Omental fat pad (tissue), 4 donors: ENCODE measurements around the gene ARHGEF4. TPM values are rescaled to one million over a fixed set of nuclear protein-coding genes. Genes with fewer than 3 reads are reported as not detected.

Experiments used
- ATAC-seq: fragments of 150-250 bp; one replicate; pipeline ENCODE4 v1.9.1; 2016; ENCODE audit warnings: mild to moderate bottlenecking, moderate library complexity; ENCODE audit not compliant: low FRiP score
- DNase-seq: peaks from one replicate; pipeline ENCODE4 v3.0.0-alpha.2; 2019; ENCODE audit warnings: low spot score
- total RNA-seq, 4 donors: library from RNA; depleted of rRNA; stranded (reverse); fragments of >200 nt; gene quantifications; one replicate each; pipeline ENCODE4 v1.1.0, GENCODE V29; 2016
- TF ChIP-seq, protein P1 (sequence below), 3 donors: fragments of 450-650 bp; IDR thresholded peaks; one replicate each; pipeline ENCODE4 v1.5.1; 2016 to 2017; ENCODE audit warnings: antibody characterized with exemption in 3 of 3, mild to moderate bottlenecking in 3 of 3, moderate library complexity in 2 of 3

Gene ARHGEF4
- total RNA-seq, 4 donors from 2014 or later = 2.0 to 18.0 (median 15.0) TPM

DNA sequence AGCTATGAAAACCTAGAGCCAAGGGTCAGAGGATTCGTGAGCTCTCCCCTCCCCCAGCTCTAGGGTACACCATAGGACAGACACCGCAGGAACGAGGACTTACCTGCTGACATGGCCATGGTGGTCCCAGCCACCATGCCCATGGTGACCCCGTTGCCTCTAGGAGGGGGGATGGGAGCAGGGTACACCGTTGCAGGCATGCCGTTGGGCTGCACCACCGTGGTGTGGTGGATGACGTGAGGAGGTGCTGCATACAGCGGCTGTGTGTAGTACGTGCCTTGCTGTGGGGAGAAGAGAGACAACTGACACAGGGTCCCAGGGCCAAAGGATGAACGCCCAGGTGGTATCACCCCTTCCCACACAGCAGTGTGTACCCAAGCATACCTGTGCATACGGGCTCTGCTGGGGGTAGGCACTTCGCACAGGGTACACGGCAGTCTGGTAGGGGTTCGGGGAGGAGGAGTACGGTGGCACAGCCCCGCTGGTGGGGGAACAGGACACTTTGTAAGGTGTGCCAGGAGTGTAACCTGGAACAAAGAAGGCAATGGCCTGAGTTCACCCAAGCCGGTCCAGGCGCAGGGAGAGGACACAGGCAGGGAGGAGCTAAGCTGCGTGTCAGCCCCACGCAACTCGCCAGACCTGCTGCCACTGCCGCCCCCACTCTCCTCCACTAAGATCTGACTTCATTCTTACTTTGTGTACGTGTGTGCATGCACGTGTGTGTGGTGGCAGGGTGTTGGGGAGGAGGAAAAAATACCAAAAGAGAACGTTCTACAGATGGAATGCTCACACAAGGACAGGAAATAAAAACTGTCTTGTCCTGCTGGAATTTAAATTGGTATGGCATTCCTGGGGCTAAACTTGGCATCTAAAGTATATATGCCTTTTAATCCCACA, 218.7 kb downstream of the ARHGEF4 start:
- DNase-seq (no peak), ATAC-seq (no peak)
- TF ChIP-seq, protein P1, sequence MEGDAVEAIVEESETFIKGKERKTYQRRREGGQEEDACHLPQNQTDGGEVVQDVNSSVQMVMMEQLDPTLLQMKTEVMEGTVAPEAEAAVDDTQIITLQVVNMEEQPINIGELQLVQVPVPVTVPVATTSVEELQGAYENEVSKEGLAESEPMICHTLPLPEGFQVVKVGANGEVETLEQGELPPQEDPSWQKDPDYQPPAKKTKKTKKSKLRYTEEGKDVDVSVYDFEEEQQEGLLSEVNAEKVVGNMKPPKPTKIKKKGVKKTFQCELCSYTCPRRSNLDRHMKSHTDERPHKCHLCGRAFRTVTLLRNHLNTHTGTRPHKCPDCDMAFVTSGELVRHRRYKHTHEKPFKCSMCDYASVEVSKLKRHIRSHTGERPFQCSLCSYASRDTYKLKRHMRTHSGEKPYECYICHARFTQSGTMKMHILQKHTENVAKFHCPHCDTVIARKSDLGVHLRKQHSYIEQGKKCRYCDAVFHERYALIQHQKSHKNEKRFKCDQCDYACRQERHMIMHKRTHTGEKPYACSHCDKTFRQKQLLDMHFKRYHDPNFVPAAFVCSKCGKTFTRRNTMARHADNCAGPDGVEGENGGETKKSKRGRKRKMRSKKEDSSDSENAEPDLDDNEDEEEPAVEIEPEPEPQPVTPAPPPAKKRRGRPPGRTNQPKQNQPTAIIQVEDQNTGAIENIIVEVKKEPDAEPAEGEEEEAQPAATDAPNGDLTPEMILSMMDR (IDR thresholded peaks at IDR 0.05) = no peak

DNA sequence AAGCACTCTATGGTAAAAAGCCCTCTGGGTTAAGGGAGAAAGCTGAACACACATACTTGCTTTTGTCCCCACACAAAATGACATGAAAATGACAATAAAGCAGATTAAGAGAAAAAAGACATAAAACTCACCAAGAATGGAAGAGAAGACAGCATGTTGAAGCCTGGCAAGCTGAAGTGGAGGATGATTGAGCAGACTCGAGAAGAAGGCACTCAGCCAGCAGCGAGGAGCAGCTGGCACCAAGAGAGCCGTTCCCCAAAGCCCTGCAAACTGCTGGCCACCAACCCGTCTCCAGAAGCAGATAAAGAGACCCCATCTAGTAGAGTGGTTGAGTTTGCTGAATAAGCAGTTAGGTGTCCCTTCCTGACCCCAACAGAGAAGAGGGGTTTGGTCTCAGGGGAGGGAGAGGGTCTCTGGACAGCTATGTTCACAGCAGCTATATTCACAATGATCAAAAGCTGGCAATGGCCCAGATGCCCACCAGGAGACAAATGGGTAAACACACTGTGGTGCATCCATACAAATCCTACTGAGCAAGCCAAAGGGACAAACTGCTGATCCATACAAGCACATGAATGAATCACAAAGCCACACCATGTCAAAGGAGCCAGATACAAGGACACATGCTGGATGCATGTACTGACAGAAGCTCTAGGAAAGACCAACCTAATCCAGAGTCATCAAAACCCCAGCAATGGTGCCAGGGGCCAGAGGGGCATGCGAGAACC, 219.7 kb downstream of the ARHGEF4 start:
- ATAC-seq (no peak), DNase-seq (no peak)
- TF ChIP-seq, protein P1 (IDR thresholded peaks at IDR 0.05) = no peak

DNA sequence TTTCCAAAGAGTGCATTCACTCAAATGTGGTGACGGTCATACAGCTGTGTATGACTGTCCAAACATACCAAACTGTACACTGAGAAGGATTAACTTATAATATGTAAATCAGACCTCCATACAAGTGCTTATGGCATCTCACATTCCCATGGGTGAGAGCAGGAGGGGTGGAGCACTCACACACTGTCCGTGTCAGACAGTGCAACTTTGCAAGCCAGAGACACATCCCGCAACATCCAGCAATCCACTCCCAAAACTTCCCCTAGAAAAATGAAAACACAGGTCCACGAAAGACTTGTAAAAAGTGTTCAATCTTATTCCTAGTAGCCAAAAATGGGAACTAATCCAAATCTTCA, 220.2 kb downstream of the ARHGEF4 start:
- TF ChIP-seq, protein P1 (IDR thresholded peaks at IDR 0.05) = no peak
- DNase-seq (no peak), ATAC-seq (no peak)

DNA sequence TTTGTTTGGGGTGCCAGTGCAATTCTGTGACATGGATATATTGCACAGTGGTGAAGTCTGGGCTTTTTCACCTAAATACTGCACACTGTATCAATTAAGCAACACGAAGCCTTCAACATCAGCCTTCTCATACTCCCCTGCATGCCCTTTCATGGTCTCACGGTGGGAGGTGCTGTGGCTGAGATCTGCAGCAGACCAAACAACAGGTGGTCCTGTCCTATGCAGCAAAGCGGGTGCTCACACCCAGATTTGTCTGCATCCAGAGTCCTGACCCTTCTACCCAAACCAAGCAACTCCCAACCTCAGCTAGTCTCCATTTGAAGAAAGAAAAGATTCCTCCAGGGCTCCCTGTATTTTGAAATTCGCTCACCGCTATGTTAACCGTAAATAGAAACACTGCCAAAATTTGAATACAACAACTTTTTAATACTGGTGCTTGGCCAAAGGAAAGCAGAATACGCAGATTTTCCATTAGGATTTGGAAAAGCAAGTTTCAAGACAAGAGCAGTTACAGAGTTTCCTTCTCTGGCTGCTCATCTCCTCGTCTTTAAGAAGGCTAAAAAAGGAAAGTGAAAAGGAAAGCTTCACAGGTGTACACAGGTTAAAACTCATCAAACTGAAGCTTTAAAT, 221.6 kb downstream of the ARHGEF4 start:
- ATAC-seq (no peak), DNase-seq (no peak)
- TF ChIP-seq, protein P1 (IDR thresholded peaks at IDR 0.05) = no peak

DNA sequence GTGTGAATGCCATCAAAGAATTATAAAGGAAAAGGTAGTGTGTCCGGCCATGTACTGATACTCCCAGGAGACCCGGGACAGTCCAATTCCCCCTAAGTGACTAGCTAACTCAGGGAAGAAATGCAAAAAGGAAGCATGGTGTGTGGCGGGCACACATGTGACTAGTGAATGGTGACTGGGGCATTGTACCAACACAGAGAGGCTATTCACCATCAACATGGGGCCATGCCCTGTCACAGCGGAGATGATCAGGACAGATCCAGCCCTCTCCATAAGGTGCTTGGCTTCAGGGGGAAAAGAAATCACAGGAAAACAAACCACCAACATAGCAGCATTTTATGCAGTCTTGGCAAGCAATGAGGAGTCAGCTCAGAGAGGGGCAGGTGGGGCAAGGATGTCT, 222.2 kb downstream of the ARHGEF4 start:
- DNase-seq (no peak), ATAC-seq (no peak)
- TF ChIP-seq, protein P1 (IDR thresholded peaks at IDR 0.05) = no peak

DNA sequence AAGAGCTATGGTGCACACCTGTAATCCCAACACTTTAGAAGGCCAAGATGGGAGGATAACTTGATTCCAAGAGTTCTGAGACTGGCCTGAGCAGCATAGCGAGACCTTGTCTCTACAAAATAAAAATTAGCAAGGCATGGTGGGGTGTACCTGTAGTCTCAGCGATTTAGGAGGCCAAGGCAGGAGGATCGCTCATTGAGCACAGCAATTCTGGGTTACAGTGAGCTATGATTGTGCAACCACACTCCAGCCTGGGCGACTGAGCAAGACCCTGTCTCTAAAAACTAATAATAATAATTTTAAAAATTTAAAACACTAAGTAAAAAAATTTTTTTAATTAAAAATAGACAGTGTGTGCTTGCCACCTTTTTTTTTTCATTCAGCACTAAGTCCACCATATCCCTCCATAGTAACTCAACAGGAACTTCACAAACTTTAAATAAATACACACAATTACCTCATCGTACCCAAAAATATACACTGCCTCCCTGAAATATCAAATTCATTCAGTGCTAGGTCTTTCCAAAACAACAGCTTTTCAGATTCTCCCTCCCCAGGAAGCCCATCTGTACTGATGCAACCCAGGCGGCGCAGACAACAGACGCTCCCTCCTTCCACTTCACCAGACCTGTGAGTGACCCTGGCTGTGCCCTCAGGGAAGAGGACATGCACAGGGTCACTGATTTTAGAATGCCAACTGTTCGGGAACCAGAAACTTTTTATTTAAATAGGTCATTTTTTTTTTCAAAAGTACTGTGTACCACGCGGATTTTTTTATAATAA, 227.0 kb downstream of the ARHGEF4 start:
- TF ChIP-seq, protein P1 (IDR thresholded peaks at IDR 0.05) = no peak
- DNase-seq = no peak
- ATAC-seq = no peak
